Measurements from ENCODE around the gene NUDT22. TPM values are rescaled to one million over a fixed set of nuclear protein-coding genes. Genes with fewer than 3 reads are reported as not detected.

Gene NUDT22
- total RNA-seq, 3 donors from 2014 or later (not counting 1 experiment from before 2014, with no cell fraction given), result 59.1 to 79.1 (median 74.8) TPM

DNA sequence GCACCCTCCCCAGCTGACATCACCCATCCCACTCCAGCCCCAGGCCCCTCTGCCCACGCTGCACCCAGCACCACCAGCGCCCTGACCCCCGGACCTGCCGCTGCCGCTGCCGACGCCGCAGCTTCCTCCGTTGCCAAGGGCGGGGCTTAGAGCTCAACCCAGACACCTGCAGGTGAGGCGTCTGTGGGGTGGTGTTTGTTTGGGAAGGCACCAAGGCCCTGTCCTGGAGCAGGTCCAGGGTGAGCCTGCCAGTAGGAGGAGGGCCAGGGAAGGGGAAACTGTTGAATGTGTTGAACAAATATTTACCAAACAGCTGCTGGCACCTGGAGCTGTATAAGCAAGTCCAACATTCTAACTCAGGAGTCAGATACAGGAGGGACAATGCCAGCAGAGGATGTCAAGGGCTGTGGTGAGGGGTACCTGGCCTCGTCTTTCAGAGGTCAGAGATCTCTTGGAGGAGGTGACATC lies 11.4 kb downstream of the NUDT22 start:
- 92% methylated on average over 12 of the region's 12 CpGs for WGBS (ENCODE audit: insufficient coverage)

DNA sequence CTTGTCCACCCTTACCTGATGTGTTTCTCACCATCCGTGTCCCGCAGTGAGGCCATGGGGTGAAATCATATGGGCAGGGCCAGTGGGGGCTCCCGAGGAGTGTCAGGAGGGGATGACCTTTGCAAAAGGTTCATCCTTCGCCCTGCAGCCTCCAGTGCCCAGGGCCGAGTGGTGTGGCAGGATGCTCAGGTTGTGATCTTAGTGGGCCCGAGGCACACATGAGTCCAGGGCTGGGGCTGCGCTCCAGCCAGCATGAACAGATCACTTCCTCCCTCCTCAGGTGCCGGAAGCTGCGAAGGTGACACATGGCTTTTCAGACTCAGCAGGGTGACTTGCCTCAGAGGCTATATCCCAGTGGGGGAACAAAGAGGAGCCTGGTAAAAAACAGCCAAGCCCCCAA lies 12.0 kb downstream of the NUDT22 start:
- no peak for TF ChIP-seq CTCF (IDR thresholded peaks at IDR 0.05)
- Histone ChIP-seq H3K4me3 (ENCODE audit: low read length) (no peak overlapping the region), H3K36me3 (ENCODE audit: control insufficient read depth, insufficient read depth, low read length) (peaks cover 5% of the 10 kb centered on the region), H3K27ac (ENCODE audit: low read length) (peak overlapping the region; percentile 50), H3K4me1 (ENCODE audit: control insufficient read depth, insufficient read depth, low read length) (peaks cover 66% of the 10 kb centered on the region), H3K9me3 (ENCODE audit: control insufficient read depth, insufficient read depth, low read length) (no peaks in the 10 kb centered on the region), H3K27me3 (ENCODE audit: control insufficient read depth, insufficient read depth, low read length) (no peaks in the 10 kb centered on the region)
- Mint-ChIP-seq H3K27me3 (ENCODE audit: low read depth in 2 of 2) (no peaks in the 10 kb centered on the region), H3K4me3 (no peak overlapping the region), H3K9me3 (no peaks in the 10 kb centered on the region), H3K36me3 (no peaks in the 10 kb centered on the region), H3K27ac (peak overlapping the region; percentile 98 to 99), H3K4me1 (peaks cover 13 to 44% of the 10 kb centered on the region in 2 donors)
- no peak for ATAC-seq
- WGBS (ENCODE audit: insufficient coverage), result 85% methylated on average over 9 of the region's 9 CpGs
- no peak for DNase-seq
- intact Hi-C loops (cut with micrococcal nuclease), result no loop called here

More for the DNA sequence above, 11.4 kb downstream of the NUDT22 start:
- Histone ChIP-seq H3K4me3 (ENCODE audit: low read length) (no peak overlapping the region), H3K4me1 (ENCODE audit: control insufficient read depth, insufficient read depth, low read length) (peaks cover 60% of the 10 kb centered on the region), H3K27ac (ENCODE audit: low read length) (peak overlapping the region; percentile 14), H3K9me3 (ENCODE audit: control insufficient read depth, insufficient read depth, low read length) (no peaks in the 10 kb centered on the region), H3K36me3 (ENCODE audit: control insufficient read depth, insufficient read depth, low read length) (peaks cover 5% of the 10 kb centered on the region), H3K27me3 (ENCODE audit: control insufficient read depth, insufficient read depth, low read length) (no peaks in the 10 kb centered on the region)
- Mint-ChIP-seq H3K36me3 (no peaks in the 10 kb centered on the region), H3K4me3 (no peak overlapping the region), H3K4me1 (peaks cover 13 to 43% of the 10 kb centered on the region in 2 donors), H3K27ac (peak overlapping the region in 1 of 2 donors; percentile 99), H3K9me3 (no peaks in the 10 kb centered on the region), H3K27me3 (ENCODE audit: low read depth in 2 of 2) (no peaks in the 10 kb centered on the region)
- intact Hi-C loops (cut with micrococcal nuclease), result no loop called here
- DNase-seq (no peak), ATAC-seq (no peak)
- no peak for TF ChIP-seq CTCF (IDR thresholded peaks at IDR 0.05)

DNA sequence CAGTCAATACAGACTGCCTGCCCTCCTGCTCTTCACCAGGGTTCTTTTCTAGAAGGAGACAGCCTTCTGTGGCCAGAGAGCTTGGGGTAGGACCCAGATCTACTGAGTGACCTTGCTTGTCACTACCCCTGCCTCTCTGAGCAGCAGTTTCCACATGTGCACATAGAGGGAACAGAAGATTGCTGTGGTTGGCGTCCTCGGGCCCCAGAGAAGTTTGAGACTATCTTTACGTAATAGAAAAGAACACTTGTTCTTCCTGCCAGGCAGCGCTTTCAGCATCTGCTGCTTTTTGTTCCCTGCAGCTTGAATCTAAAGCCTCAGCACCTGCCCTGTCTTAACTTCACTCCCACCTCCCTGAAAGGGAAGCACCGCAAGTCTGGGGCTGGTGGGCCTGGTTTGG lies 12.9 kb downstream of the NUDT22 start:
- peak overlapping the region; percentile 47 for H3K27ac ChIP-seq (ENCODE audit: low read length)
- H3K36me3 ChIP-seq (ENCODE audit: control insufficient read depth, insufficient read depth, low read length), result peaks cover 12% of the 10 kb centered on the region
- Mint-ChIP-seq H3K9me3 (no peaks in the 10 kb centered on the region), H3K27ac (peak overlapping the region; percentile 98 to 99), H3K27me3 (ENCODE audit: low read depth in 2 of 2) (no peaks in the 10 kb centered on the region), H3K4me1 (peaks cover 13 to 47% of the 10 kb centered on the region in 2 donors), H3K36me3 (no peaks in the 10 kb centered on the region), H3K4me3 (no peak overlapping the region)
- H3K4me1 ChIP-seq (ENCODE audit: control insufficient read depth, insufficient read depth, low read length), result peaks cover 64% of the 10 kb centered on the region
- intact Hi-C loops (cut with micrococcal nuclease), result no loop called here
- no peaks in the 10 kb centered on the region for H3K9me3 ChIP-seq (ENCODE audit: control insufficient read depth, insufficient read depth, low read length)
- H3K4me3 ChIP-seq (ENCODE audit: low read length), result no peak overlapping the region
- ATAC-seq (no peak), DNase-seq (no peak)
- no peak for TF ChIP-seq CTCF (IDR thresholded peaks at IDR 0.05)
- no peaks in the 10 kb centered on the region for H3K27me3 ChIP-seq (ENCODE audit: control insufficient read depth, insufficient read depth, low read length)
- WGBS (ENCODE audit: insufficient coverage), result 70% methylated on average over 5 of the region's 5 CpGs
